ENCODE data around the gene FARP1.

FARP1 gene

GRCh38 chr13:98175043-98175442 lies 32.1 kb downstream of the FARP1 start:
- no peak for DNase-seq

- no peak for DNase-seq
These were observed 32.9 kb downstream of the FARP1 start for GRCh38 chr13:98175823-98176222.

GRCh38 chr13:98176777-98177608 lies 34.1 kb downstream of the FARP1 start, which contains the start of gene RNF113B:
TSS of gene RNF113B (minus strand) at chr13:98177269. CDS start at chr13:98177236, 33 bp downstream.
- no peak for DNase-seq

- DNase-seq = no peak
These were observed 37.2 kb downstream of the FARP1 start for GRCh38 chr13:98180092-98180491.

- no peak for DNase-seq
These were observed 38.4 kb downstream of the FARP1 start for GRCh38 chr13:98181111-98181815.

- DNase-seq = no peak
These were observed 39.3 kb downstream of the FARP1 start for GRCh38 chr13:98182153-98182552.

GRCh38 chr13:98182589-98182988 lies 39.7 kb downstream of the FARP1 start:
- no peak for DNase-seq

GRCh38 chr13:98184792-98185191 lies 41.9 kb downstream of the FARP1 start:
- DNase-seq = no peak

GRCh38 chr13:98187155-98187964 lies 44.5 kb downstream of the FARP1 start:
- no peak for DNase-seq

- DNase-seq = no peak
These were observed 45.0 kb downstream of the FARP1 start for GRCh38 chr13:98187965-98188261.

GRCh38 chr13:98188544-98189166 lies 45.8 kb downstream of the FARP1 start:
- DNase-seq = no peak

GRCh38 chr13:98189841-98190505 lies 47.1 kb downstream of the FARP1 start:
- no peak for DNase-seq

GRCh38 chr13:98190889-98191444 lies 48.1 kb downstream of the FARP1 start:
- DNase-seq = no peak

GRCh38 chr13:98192008-98192407 lies 49.1 kb downstream of the FARP1 start:
- DNase-seq = no peak

- DNase-seq = no peak
These were observed 52.3 kb downstream of the FARP1 start for GRCh38 chr13:98195054-98195791.

- DNase-seq = no peak
These were observed 55.8 kb downstream of the FARP1 start for GRCh38 chr13:98198683-98199082.

GRCh38 chr13:98199480-98199879 lies 56.6 kb downstream of the FARP1 start:
- no peak for DNase-seq

- no peak for DNase-seq
These were observed 57.5 kb downstream of the FARP1 start for GRCh38 chr13:98200211-98200878.

GRCh38 chr13:98201189-98201588 lies 58.3 kb downstream of the FARP1 start:
- DNase-seq = no peak

GRCh38 chr13:98201984-98202383 lies 59.1 kb downstream of the FARP1 start:
- no peak for DNase-seq

Measured in activated naive CD4-positive, alpha-beta T cell treated with anti-CD3 and anti-CD28 coated beads, Interleukin-2, amount 50 U/mL, for 16 hours (primary cell).